ENCODE data around the gene TTLL3. TPM values are rescaled to one million over a fixed set of nuclear protein-coding genes. Genes with fewer than 3 reads are reported as not detected.

Gene TTLL3
- total RNA-seq, 2 donors from 2014 or later = 24.1 to 88.0 TPM

GRCh38 chr3:9806688-9807589, 3.1 kb upstream of the TTLL3 start:
- TF ChIP-seq, protein P1, sequence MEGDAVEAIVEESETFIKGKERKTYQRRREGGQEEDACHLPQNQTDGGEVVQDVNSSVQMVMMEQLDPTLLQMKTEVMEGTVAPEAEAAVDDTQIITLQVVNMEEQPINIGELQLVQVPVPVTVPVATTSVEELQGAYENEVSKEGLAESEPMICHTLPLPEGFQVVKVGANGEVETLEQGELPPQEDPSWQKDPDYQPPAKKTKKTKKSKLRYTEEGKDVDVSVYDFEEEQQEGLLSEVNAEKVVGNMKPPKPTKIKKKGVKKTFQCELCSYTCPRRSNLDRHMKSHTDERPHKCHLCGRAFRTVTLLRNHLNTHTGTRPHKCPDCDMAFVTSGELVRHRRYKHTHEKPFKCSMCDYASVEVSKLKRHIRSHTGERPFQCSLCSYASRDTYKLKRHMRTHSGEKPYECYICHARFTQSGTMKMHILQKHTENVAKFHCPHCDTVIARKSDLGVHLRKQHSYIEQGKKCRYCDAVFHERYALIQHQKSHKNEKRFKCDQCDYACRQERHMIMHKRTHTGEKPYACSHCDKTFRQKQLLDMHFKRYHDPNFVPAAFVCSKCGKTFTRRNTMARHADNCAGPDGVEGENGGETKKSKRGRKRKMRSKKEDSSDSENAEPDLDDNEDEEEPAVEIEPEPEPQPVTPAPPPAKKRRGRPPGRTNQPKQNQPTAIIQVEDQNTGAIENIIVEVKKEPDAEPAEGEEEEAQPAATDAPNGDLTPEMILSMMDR (IDR thresholded peaks at IDR 0.05) = no peak
- TF ChIP-seq POLR2A (IDR thresholded peaks at IDR 0.05) = no peak
- intact Hi-C loops (cut with DNase I) = no loop called here

GRCh38 chr3:9807981-9808344, 2.1 kb upstream of the TTLL3 start:
- intact Hi-C loops (cut with DNase I) = no loop called here
- Histone ChIP-seq H3K36me3 (replicated peaks in 1 of 2; ENCODE audit: insufficient read depth in 1 of 2, low read depth in 2 of 2) (peaks cover 0 to 22% of the 10 kb centered on the region in 2 donors), H3K27ac (peak overlapping the region in 1 of 4 donors; percentile 97), H3K4me1 (peaks cover 21% of the 10 kb centered on the region), H3K27me3 (no peaks in the 10 kb centered on the region), H3K9me3 (no peaks in the 10 kb centered on the region), H3K4me3 (no peak overlapping the region)
- no peak for DNase-seq
- no peak for ATAC-seq
- WGBS, 2 donors = 83 to 89% methylated on average over 2 of the region's 2 CpGs
- no peak for TF ChIP-seq POLR2A (IDR thresholded peaks at IDR 0.05)

More at GRCh38 chr3:9806688-9807589, 3.1 kb upstream of the TTLL3 start:
- H3K4me3 ChIP-seq = no peak overlapping the region
- no peak for ATAC-seq
- no peaks in the 10 kb centered on the region for H3K9me3 ChIP-seq
- DNase-seq = no peak
- H3K27ac ChIP-seq = no peak overlapping the region
- 93 to 98% methylated on average over 6 of the region's 7 CpGs for WGBS, 2 donors
- peaks cover 0 to 25% of the 10 kb centered on the region in 2 donors for H3K36me3 ChIP-seq (replicated peaks in 1 of 2; ENCODE audit: insufficient read depth in 1 of 2, low read depth in 2 of 2)
- H3K27me3 ChIP-seq = no peaks in the 10 kb centered on the region
- peaks cover 21% of the 10 kb centered on the region for H3K4me1 ChIP-seq

- no peak for ATAC-seq
- DNase-seq = peak in 1 of 4 donors; percentile 24
- Histone ChIP-seq H3K27me3 (no peaks in the 10 kb centered on the region), H3K36me3 (replicated peaks in 1 of 2; ENCODE audit: insufficient read depth in 1 of 2, low read depth in 2 of 2) (peaks cover 0 to 17% of the 10 kb centered on the region in 2 donors), H3K27ac (peak overlapping the region; percentile 73 to 97 (median 88)), H3K4me1 (peaks cover 21% of the 10 kb centered on the region), H3K9me3 (no peaks in the 10 kb centered on the region), H3K4me3 (no peak overlapping the region)
- 74 to 75% methylated on average over 6 to 7 of the region's 7 CpGs for WGBS, 2 donors
- intact Hi-C loops (cut with DNase I) = no loop called here
- TF ChIP-seq, protein P1 (IDR thresholded peaks at IDR 0.05) = peak in 1 of 7 experiments; percentile 11
- TF ChIP-seq POLR2A (IDR thresholded peaks at IDR 0.05) = no peak
Measured at GRCh38 chr3:9808345-9809037, 1.6 kb upstream of the TTLL3 start.

- H3K4me1 ChIP-seq = peaks cover 21% of the 10 kb centered on the region
- H3K36me3 ChIP-seq (replicated peaks in 1 of 2; ENCODE audit: insufficient read depth in 1 of 2, low read depth in 2 of 2) = peaks cover 0 to 10% of the 10 kb centered on the region in 2 donors
- 77 to 89% methylated on average over 4 of the region's 4 CpGs for WGBS, 2 donors
Measured at GRCh38 chr3:9809239-9809614, 835 bp upstream of the TTLL3 start.

DNA sequence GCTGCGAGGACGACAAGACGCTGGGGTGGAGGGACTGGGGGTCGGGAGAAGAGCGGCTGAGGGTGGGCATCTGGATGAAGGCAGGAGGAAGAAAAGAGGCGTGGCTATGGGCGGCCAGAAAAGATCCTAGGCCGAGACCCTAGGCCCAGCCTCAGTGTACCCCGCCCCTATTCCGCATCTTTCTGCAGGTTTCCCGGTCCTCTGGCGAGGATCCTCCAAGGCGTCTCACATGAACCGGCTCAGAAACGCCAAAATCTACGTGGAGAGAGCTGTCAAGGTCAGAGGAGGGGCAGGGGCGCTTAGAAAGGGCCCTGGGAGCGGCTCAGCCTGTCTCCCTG, 340 bp downstream of the TTLL3 start:
- WGBS, 2 donors = 5 to 21% methylated on average over 9 to 18 of the region's 18 CpGs
- no peaks in the 10 kb centered on the region for H3K27me3 ChIP-seq
- no peaks in the 10 kb centered on the region for H3K9me3 ChIP-seq
- peak overlapping the region; percentile 50 to 51 for H3K4me3 ChIP-seq
- intact Hi-C loops (cut with DNase I) = no loop called here
- H3K4me1 ChIP-seq = peaks cover 21% of the 10 kb centered on the region
- ATAC-seq (no peak), DNase-seq (no peak)
- peak overlapping the region; percentile 73 to 97 (median 88) for H3K27ac ChIP-seq
- no peak for TF ChIP-seq POLR2A (IDR thresholded peaks at IDR 0.05)
- TF ChIP-seq, protein P1 (IDR thresholded peaks at IDR 0.05) = no peak
- H3K36me3 ChIP-seq (replicated peaks in 1 of 2; ENCODE audit: insufficient read depth in 1 of 2, low read depth in 2 of 2) = peaks cover 0 to 3% of the 10 kb centered on the region in 2 donors

More at GRCh38 chr3:9809239-9809614, 835 bp upstream of the TTLL3 start:
- ATAC-seq (peak; percentile 16), DNase-seq (peak in 1 of 4 donors; percentile 35)
- Histone ChIP-seq H3K27ac (peak overlapping the region; percentile 73 to 97 (median 88)), H3K9me3 (no peaks in the 10 kb centered on the region), H3K4me3 (peak overlapping the region in 1 of 2 donors; percentile 51), H3K27me3 (no peaks in the 10 kb centered on the region)
- intact Hi-C loops (cut with DNase I) = no loop called here
- TF ChIP-seq, protein P1 (IDR thresholded peaks at IDR 0.05) = no peak
- TF ChIP-seq POLR2A (IDR thresholded peaks at IDR 0.05) = no peak

All from body of pancreas (tissue), 4 donors.